Large intestine (tissue), 3 donors: ENCODE data around the gene HIGD1C. TPM values are rescaled to one million over a fixed set of nuclear protein-coding genes. Genes with fewer than 3 reads are reported as not detected.
A peak's percentile ranks its signal among the peaks of the same experiment; 100 is the strongest.

ENCODE experiments used
- DNase-seq, 2 donors: peaks; one replicate each; pipeline versions ENCODE4 v3.0.0 to v3.0.0-alpha.2; 2013
- H3K27ac ChIP-seq: one replicate; pipeline ENCODE4 v1.5.1; 2013; ENCODE audit warnings: low read length
- H3K27me3 ChIP-seq: 2 replicates; pipeline ENCODE4 v1.6.1; 2013; ENCODE audit warnings: low read length; ENCODE audit not compliant: control insufficient read depth, insufficient read depth
- H3K36me3 ChIP-seq: 2 replicates; pipeline ENCODE4 v1.6.1; 2013; ENCODE audit warnings: low read length; ENCODE audit not compliant: control insufficient read depth, insufficient read depth
- H3K4me1 ChIP-seq: one replicate; pipeline ENCODE4 v1.6.1; 2013; ENCODE audit warnings: low read length; ENCODE audit not compliant: control insufficient read depth, insufficient read depth
- H3K4me3 ChIP-seq: one replicate; pipeline ENCODE4 v1.5.1; 2013; ENCODE audit warnings: low read length
- H3K9me3 ChIP-seq: one replicate; pipeline ENCODE4 v1.6.1; 2013; ENCODE audit warnings: mild to moderate bottlenecking, low read depth, low read length, moderate library complexity; ENCODE audit not compliant: control insufficient read depth
- WGBS: methylation state at CpG from one replicate; pipeline ENCODE4 v1.1.5; 2013; ENCODE audit warnings: low lambda C conversion rate; ENCODE audit not compliant: insufficient coverage; 5-methylcytosine and 5-hydroxymethylcytosine counted together
- polyA plus RNA-seq: library from polyadenylated mRNA; unstranded; fragments of 120-200 nt; gene quantifications from one replicate; pipeline ENCODE4 v1.2.1, GENCODE V29; 2013

HIGD1C gene
- polyA plus RNA-seq, 1 donor = not detected

- Histone ChIP-seq H3K36me3 (no peaks in the 10 kb centered on the region), H3K4me3 (no peak overlapping the region), H3K4me1 (peaks cover 44% of the 10 kb centered on the region), H3K27me3 (no peaks in the 10 kb centered on the region), H3K9me3 (peaks cover 8% of the 10 kb centered on the region), H3K27ac (peak overlapping the region; percentile 90)
- peak; percentile 74 to 89 for DNase-seq
- 17% methylated on average over 1 of the region's 2 CpGs for WGBS
Measured at GRCh38 chr12:50932787-50933280, 19.5 kb upstream of the HIGD1C start.

GRCh38 chr12:50933459-50934124, 18.8 kb upstream of the HIGD1C start:
- Histone ChIP-seq H3K27ac (peak overlapping the region; percentile 90), H3K36me3 (no peaks in the 10 kb centered on the region), H3K27me3 (no peaks in the 10 kb centered on the region), H3K9me3 (peaks cover 15% of the 10 kb centered on the region), H3K4me1 (peaks cover 44% of the 10 kb centered on the region), H3K4me3 (no peak overlapping the region)
- WGBS = no CpG with 5 or more reads among the region's 2 CpGs
- peak in 1 of 2 donors; percentile 41 for DNase-seq

- Histone ChIP-seq H3K27ac (peak overlapping the region; percentile 90), H3K4me3 (no peak overlapping the region), H3K27me3 (no peaks in the 10 kb centered on the region), H3K36me3 (no peaks in the 10 kb centered on the region), H3K4me1 (peaks cover 44% of the 10 kb centered on the region), H3K9me3 (peaks cover 15% of the 10 kb centered on the region)
- WGBS = 75% methylated on average over 2 of the region's 3 CpGs
- DNase-seq = peak in 1 of 2 donors; percentile 42
Measured at GRCh38 chr12:50934371-50934851, 17.9 kb upstream of the HIGD1C start.

- DNase-seq = peak; percentile 47 to 79
- H3K4me1 ChIP-seq = peaks cover 44% of the 10 kb centered on the region
Measured at GRCh38 chr12:50934981-50935807, 17.1 kb upstream of the HIGD1C start.

GRCh38 chr12:50936821-50937530, 15.4 kb upstream of the HIGD1C start:
- Histone ChIP-seq H3K9me3 (peaks cover 15% of the 10 kb centered on the region), H3K27me3 (no peaks in the 10 kb centered on the region), H3K4me1 (peaks cover 35% of the 10 kb centered on the region), H3K36me3 (no peaks in the 10 kb centered on the region), H3K4me3 (no peak overlapping the region), H3K27ac (no peak overlapping the region)
- DNase-seq = no peak
- no CpG with 5 or more reads among the region's 9 CpGs for WGBS

More at GRCh38 chr12:50934981-50935807, 17.1 kb upstream of the HIGD1C start:
- 0% methylated on average over 1 of the region's 6 CpGs for WGBS
- no peak overlapping the region for H3K4me3 ChIP-seq
- H3K27me3 ChIP-seq = no peaks in the 10 kb centered on the region
- H3K9me3 ChIP-seq = peaks cover 15% of the 10 kb centered on the region
- H3K27ac ChIP-seq = peak overlapping the region; percentile 90
- no peaks in the 10 kb centered on the region for H3K36me3 ChIP-seq

- Histone ChIP-seq H3K4me3 (no peak overlapping the region), H3K9me3 (peaks cover 15% of the 10 kb centered on the region), H3K36me3 (no peaks in the 10 kb centered on the region), H3K4me1 (peaks cover 29% of the 10 kb centered on the region), H3K27me3 (no peaks in the 10 kb centered on the region), H3K27ac (no peak overlapping the region)
- no CpG with 5 or more reads among the region's 1 CpG for WGBS
- DNase-seq = no peak
Measured at GRCh38 chr12:50937653-50938052, 14.7 kb upstream of the HIGD1C start.

GRCh38 chr12:50947933-50948626, 4.3 kb upstream of the HIGD1C start:
- no peaks in the 10 kb centered on the region for H3K4me1 ChIP-seq
- no peaks in the 10 kb centered on the region for H3K27me3 ChIP-seq
- H3K9me3 ChIP-seq = no peaks in the 10 kb centered on the region
- no peak overlapping the region for H3K4me3 ChIP-seq
- no peak overlapping the region for H3K27ac ChIP-seq
- WGBS = 100% methylated on average over 1 of the region's 3 CpGs
- H3K36me3 ChIP-seq = no peaks in the 10 kb centered on the region
- no peak for DNase-seq

GRCh38 chr12:50948798-50949197, 3.5 kb upstream of the HIGD1C start:
- Histone ChIP-seq H3K27ac (no peak overlapping the region), H3K36me3 (no peaks in the 10 kb centered on the region), H3K9me3 (no peaks in the 10 kb centered on the region), H3K4me1 (no peaks in the 10 kb centered on the region), H3K27me3 (no peaks in the 10 kb centered on the region), H3K4me3 (no peak overlapping the region)
- no peak for DNase-seq
- 100% methylated on average over 1 of the region's 4 CpGs for WGBS

- no peaks in the 10 kb centered on the region for H3K9me3 ChIP-seq
- H3K4me3 ChIP-seq = no peak overlapping the region
- H3K27ac ChIP-seq = no peak overlapping the region
- no peaks in the 10 kb centered on the region for H3K27me3 ChIP-seq
- H3K36me3 ChIP-seq = no peaks in the 10 kb centered on the region
- DNase-seq = no peak
- H3K4me1 ChIP-seq = no peaks in the 10 kb centered on the region
- WGBS = 80% methylated on average over 1 of the region's 4 CpGs
Measured at GRCh38 chr12:50949801-50950302, 2.5 kb upstream of the HIGD1C start.
